HepG2 (cell line): ENCODE data around the gene SAP30. TPM values are rescaled to one million over a fixed set of nuclear protein-coding genes. Genes with fewer than 3 reads are reported as not detected.

Experiments
- ATAC-seq: fragments of 200-7000 bp; cut with Tn5 transposase; 3 replicates; pipeline ENCODE4 v1.9.1; 2020; ENCODE audit warnings: mild to moderate bottlenecking, moderate library complexity
- BruUV-seq: library from RNA; stranded (reverse); fragments of 400-500 nt; replicated peaks from 2 replicates; lab custom pipeline; 2021; lab: Mats Ljungman, UMichigan
- CTCF ChIA-PET: fragments of 300-600 bp; formaldehyde crosslinking; extraction: SDS; loops from one replicate; lab custom pipeline; 2021; ENCODE audit warnings: low total read pairs, inconsistent platforms, low intra/inter-chr PET ratio; lab: Yijun Ruan, JAX
- POLR2A ChIA-PET: fragments of 350-600 bp; sonication (Branson Sonifier 250); formaldehyde crosslinking; loops from one replicate; lab custom pipeline; 2020; ENCODE audit warnings: antibody characterized with exemption, inconsistent platforms; lab: Yijun Ruan, JAX
- DNase-seq: peaks from one replicate; pipeline ENCODE4 v3.0.0-alpha.2; 2015; ENCODE audit warnings: low spot score
- FAIRE-seq: peaks from 3 replicates; lab custom pipeline; 2011; peaks lifted over from hg19 to GRCh38; lab: Jason Lieb, UNC
- H2AFZ ChIP-seq: one replicate; pipeline ENCODE4 v1.6.1; 2011; ENCODE audit warnings: low read length, inconsistent platforms
- H3K27ac ChIP-seq: fragments of 300-600 bp; 3 replicates; pipeline ENCODE4 v1.8.0; 2011; ENCODE audit warnings: mixed run types, mild to moderate bottlenecking, mixed read lengths, low read length, inconsistent platforms; ENCODE audit not compliant: insufficient read depth; ENCODE audit errors: extremely low read length
- H3K27me3 ChIP-seq, 2 experiments: fragments of 200-600 bp in 1 of 2; 2 replicates in 1 of 2; 3 replicates in 1 of 2; pipeline versions ENCODE4 v1.6.0 to v1.8.0; 2011; ENCODE audit warnings: low read length in 2 of 2, mild to moderate bottlenecking in 2 of 2, moderate library complexity in 2 of 2, inconsistent platforms in 1 of 2; ENCODE audit not compliant: insufficient read depth in 2 of 2, control insufficient read depth in 1 of 2
- H3K36me3 ChIP-seq, 2 experiments: fragments of 200-600 bp in 1 of 2; replicated peaks in 1 of 2; 2 replicates in 1 of 2; 3 replicates in 1 of 2; pipeline versions ENCODE4 v1.5.1 to v1.8.0; 2011; ENCODE audit warnings: low read length in 2 of 2, inconsistent platforms in 1 of 2; ENCODE audit not compliant: insufficient read depth in 2 of 2, control insufficient read depth in 1 of 2
- H3K4me1 ChIP-seq: 2 replicates; pipeline ENCODE4 v1.5.1; 2012; ENCODE audit warnings: low read length, inconsistent platforms; ENCODE audit not compliant: insufficient read depth
- H3K4me2 ChIP-seq: 2 replicates; pipeline ENCODE4 v1.6.0; 2011; ENCODE audit warnings: low read depth, low read length, inconsistent platforms
- H3K4me3 ChIP-seq, 3 experiments: fragments of 200-600 bp in 1 of 3; sonication (generic), shearing (Covaris generic) in 1 of 3; replicated peaks in 1 of 3; 2 replicates each; pipeline ENCODE4 v1.5.1; 2011 to 2016; ENCODE audit warnings: low read length in 3 of 3, inconsistent platforms in 2 of 3, low read depth in 2 of 3, mild to moderate bottlenecking in 2 of 3, control low read depth in 1 of 3, mixed read lengths in 1 of 3; ENCODE audit not compliant: insufficient read depth in 1 of 3
- H3K79me2 ChIP-seq: one replicate; pipeline ENCODE4 v1.6.1; 2011; ENCODE audit warnings: low read length, inconsistent platforms; ENCODE audit not compliant: insufficient read depth
- H3K9ac ChIP-seq: 2 replicates; pipeline ENCODE4 v1.6.0; 2011; ENCODE audit warnings: mild to moderate bottlenecking, low read depth, low read length, inconsistent platforms; ENCODE audit not compliant: insufficient read depth
- H3K9me3 ChIP-seq: 2 replicates; pipeline ENCODE4 v1.5.1; 2012; ENCODE audit warnings: mild to moderate bottlenecking, low read length
- H4K20me1 ChIP-seq: 2 replicates; pipeline ENCODE4 v1.6.0; 2011; ENCODE audit warnings: inconsistent platforms, mild to moderate bottlenecking, low read length, moderate library complexity; ENCODE audit not compliant: insufficient read depth
- ATF3 ChIP-seq: sonication (generic); formaldehyde crosslinking; IDR thresholded peaks from 2 replicates; pipeline ENCODE4 v1.4.0; 2020; ENCODE audit warnings: missing genetic modification reagents
- CENPX ChIP-seq: sonication (generic); formaldehyde crosslinking; IDR thresholded peaks from 2 replicates; pipeline ENCODE4 v1.9.0; 2021; ENCODE audit warnings: mild to moderate bottlenecking, missing genetic modification reagents, moderate library complexity
- CTCF ChIP-seq: sonication (generic); formaldehyde crosslinking; IDR thresholded peaks from 2 replicates; pipeline ENCODE4 v1.5.0; 2020; ENCODE audit warnings: mild to moderate bottlenecking, missing genetic modification reagents, moderate library complexity
- MIXL1 ChIP-seq: IDR thresholded peaks from 2 replicates; pipeline ENCODE4 v1.6.1; 2016
- NFIC ChIP-seq: IDR thresholded peaks from 2 replicates; pipeline ENCODE4 v1.6.1; 2012; ENCODE audit warnings: mild to moderate bottlenecking, low read length, inconsistent platforms
- SMC3 ChIP-seq: IDR thresholded peaks from 2 replicates; pipeline ENCODE4 v1.6.1; 2011; ENCODE audit warnings: low read length, improper control_type of control experiment
- STAG1 ChIP-seq: sonication (generic); formaldehyde crosslinking; IDR thresholded peaks from 2 replicates; pipeline ENCODE4 v1.4.0; 2020; ENCODE audit warnings: missing genetic modification reagents
- TEAD2 ChIP-seq: sonication (generic); formaldehyde crosslinking; IDR thresholded peaks from 2 replicates; pipeline ENCODE4 v1.9.0; 2021; ENCODE audit warnings: missing genetic modification reagents
- ZKSCAN1 ChIP-seq: fragments of 150-350 bp; IDR thresholded peaks from 2 replicates; pipeline ENCODE4 v1.6.1; 2014; ENCODE audit warnings: low read length
- ZNF354B ChIP-seq: sonication (generic); formaldehyde crosslinking; IDR thresholded peaks from 2 replicates; pipeline ENCODE4 v1.8.0; 2022; ENCODE audit warnings: mild to moderate bottlenecking, missing genetic modification reagents
- WGBS: methylation state at CpG from one replicate; pipeline ENCODE4 v1.1.6; 2017; ENCODE audit warnings: low lambda C conversion rate; 5-methylcytosine and 5-hydroxymethylcytosine counted together
- in situ Hi-C: cut with HindIII; loops from 2 replicates; pipeline ENCODE4 v1.10.0; 2017; ENCODE audit warnings: low pct_unique_long_range_greater_than_20kb; ENCODE audit not compliant: extremely low pct_ligation_motif_present
- intact Hi-C: fragments of 100-400 bp; cut with micrococcal nuclease; formaldehyde crosslinking; loops from one replicate; pipeline ENCODE4 v1.10.0; 2022; ENCODE audit not compliant: unreplicated experiment
- polyA plus RNA-seq, 8 experiments: library from polyadenylated mRNA; depleted of rRNA in 3 of 8; stranded (reverse) in 7 of 8; unstranded in 1 of 8; fragments of >200 nt; fragmentation: Illumina TruSeq in 4 of 8; extraction: Trizol in 4 of 8; gene quantifications; 2 replicates each; pipeline versions ENCODE4 v1.2.1 to v1.2.3, GENCODE V29; 2011 to 2016; ENCODE audit warnings: low read depth in 4 of 8, missing spikeins in 1 of 8, mixed read lengths in 1 of 8; ENCODE audit not compliant: insufficient read depth in 1 of 8
- total RNA-seq, 5 experiments: library from RNA; depleted of rRNA; stranded (reverse); fragments of >200 nt; fragmentation: Illumina TruSeq; extraction: Trizol; gene quantifications; 2 replicates each; pipeline ENCODE4 v1.2.3, GENCODE V29; 2016; ENCODE audit warnings: low read depth in 1 of 5

SAP30 gene
- total and polyA plus RNA-seq, 2 of the 13 experiments (the other 11 are each of a cell fraction or from before 2014, with no cell fraction given): 14.2 to 25.1 TPM

GRCh38 chr4:173420324-173420752 lies 49.6 kb downstream of the SAP30 start:
- no peaks in the 10 kb centered on the region for H3K9me3 ChIP-seq

More at GRCh38 chr4:173420324-173420752, 49.6 kb downstream of the SAP30 start:
- Histone ChIP-seq H3K27ac (no peak overlapping the region), H3K4me2 (no peak overlapping the region), H3K4me3 (no peak overlapping the region), H3K9ac (no peak overlapping the region), H3K36me3 (no peaks in the 10 kb centered on the region), H4K20me1 (no peaks in the 10 kb centered on the region), H3K27me3 (no peaks in the 10 kb centered on the region)
- ATAC-seq (no peak; the same call in 2 of the 3 replicates), FAIRE-seq (no peak)
- POLR2A ChIA-PET: no interaction called here
- 0% methylated on average over 4 of the region's 4 CpGs for WGBS
- in situ Hi-C loops: loop anchor here (5.0 to 25.0 kb wide), 2 partner anchors 72 to 408 kb away; no protein-coding TSS in a partner anchor
- intact Hi-C loops: loop anchor here (10.0 kb wide), 1 partner anchor 574 kb away; no protein-coding TSS in a partner anchor
- CTCF ChIA-PET: interaction anchor here (0.7 to 2.5 kb wide), 3 partner anchors 74 to 407 kb away, joined by 3 to 21 read pairs (median 3); no protein-coding TSS in a partner anchor
- peak; percentile 62; the same call in 1 of the 2 replicates for TF ChIP-seq MIXL1 (CRISPR knock-in tag)
- no peak for TF ChIP-seq TEAD2
- TF ChIP-seq NFIC: no peak
- TF ChIP-seq ATF3 (CRISPR knock-in tag): no peak
- peak; percentile 44 for TF ChIP-seq STAG1
- peak; percentile 41 for TF ChIP-seq CTCF (CRISPR knock-in tag)
- TF ChIP-seq SMC3: peak; percentile 11; the same call in 1 of the 2 replicates
- peak; percentile 92 for TF ChIP-seq ZKSCAN1
- TF ChIP-seq CENPX: no peak
- TF ChIP-seq ZNF354B (CRISPR knock-in tag): no peak
- TF ChIP-seq, all 625 proteins: peak for 5
- H3K79me2 ChIP-seq: no peaks in the 10 kb centered on the region
- peak; percentile 8 for DNase-seq
- no peak overlapping the region for H2AFZ ChIP-seq
- no TSS peak for BruUV-seq
- no peaks in the 10 kb centered on the region for H3K4me1 ChIP-seq
